Body of pancreas (tissue), 4 donors: ENCODE measurements around the gene ARMC3.
"Not testable (repeated sequence)": the region's sequence is repeated elsewhere in the genome, so short reads cannot be mapped to it uniquely, and the experiment has no call there.

Source experiments
- CTCF ChIP-seq, 7 experiments: fragments of 450-650 bp in 4 of 7; fragments of 200-600 bp in 3 of 7; sonication (generic) in 3 of 7; IDR thresholded peaks; one replicate each; pipeline ENCODE4 v1.5.1; 2016 to 2019; ENCODE audit warnings: antibody characterized with exemption in 7 of 7
- POLR2A ChIP-seq, 3 donors: fragments of 450-650 bp; IDR thresholded peaks; one replicate each; pipeline ENCODE4 v1.6.1; 2016; ENCODE audit warnings: antibody characterized with exemption in 3 of 3, mild to moderate bottlenecking in 2 of 3

GRCh38 chr10:22909673-22910072 is 18.2 kb upstream of the ARMC3 start:
- TF ChIP-seq CTCF, POLR2A (IDR thresholded peaks at IDR 0.05): not testable (repeated sequence)
